Esophagus muscularis mucosa (tissue), 4 donors: ENCODE data around the gene PLD2.

Experiments
- CTCF ChIP-seq, 3 experiments: fragments of 200-600 bp in 2 of 3; fragments of 450-650 bp in 1 of 3; sonication (generic) in 2 of 3; IDR thresholded peaks; one replicate each; pipeline ENCODE4 v1.5.1; 2017 to 2019; ENCODE audit warnings: antibody characterized with exemption in 3 of 3, mild to moderate bottlenecking in 2 of 3, moderate library complexity in 1 of 3
- EP300 ChIP-seq: sonication (generic); formaldehyde crosslinking; IDR thresholded peaks from one replicate; pipeline ENCODE4 v1.6.1; 2017; ENCODE audit warnings: antibody characterized with exemption
- POLR2A ChIP-seq: fragments of 450-650 bp; IDR thresholded peaks from one replicate; pipeline ENCODE4 v1.6.1; 2017; ENCODE audit warnings: antibody characterized with exemption, moderate library complexity, mild to moderate bottlenecking, low read depth
- POLR2AphosphoS5 ChIP-seq, 2 donors: sonication (generic); formaldehyde crosslinking; IDR thresholded peaks; one replicate each; pipeline ENCODE4 v1.6.1; 2017; ENCODE audit warnings: antibody characterized with exemption in 2 of 2

- no peak for TF ChIP-seq POLR2AphosphoS5 (IDR thresholded peaks at IDR 0.05)
- no peak for TF ChIP-seq CTCF (IDR thresholded peaks at IDR 0.05)
- no peak for TF ChIP-seq EP300
- no peak for TF ChIP-seq POLR2A
Observed at GRCh38 chr17:4812690-4813089, 5.7 kb downstream of the PLD2 start.
